Muscle of back (tissue), 11 donors: Measurements from ENCODE around the gene THRB. TPM values are rescaled to one million over a fixed set of nuclear protein-coding genes. Genes with fewer than 3 reads are reported as not detected.

ENCODE experiments used
- DNase-seq, 3 donors: peaks; one replicate each; pipeline versions ENCODE4 v3.0.0 to v3.0.0-alpha.2; 2013
- polyA plus RNA-seq, 10 donors: library from polyadenylated mRNA; unstranded; fragments of 120-200 nt; gene quantifications; one replicate each; pipeline ENCODE4 v1.2.1, GENCODE V29; 2013; ENCODE audit not compliant: insufficient read length in 10 of 10

Gene THRB
- polyA plus RNA-seq, 10 donors = 0.88 to 5.3 (median 1.3) TPM

GRCh38 chr3:24227635-24228034 lies 267.0 kb downstream of the THRB start:
- no peak for DNase-seq

DNA sequence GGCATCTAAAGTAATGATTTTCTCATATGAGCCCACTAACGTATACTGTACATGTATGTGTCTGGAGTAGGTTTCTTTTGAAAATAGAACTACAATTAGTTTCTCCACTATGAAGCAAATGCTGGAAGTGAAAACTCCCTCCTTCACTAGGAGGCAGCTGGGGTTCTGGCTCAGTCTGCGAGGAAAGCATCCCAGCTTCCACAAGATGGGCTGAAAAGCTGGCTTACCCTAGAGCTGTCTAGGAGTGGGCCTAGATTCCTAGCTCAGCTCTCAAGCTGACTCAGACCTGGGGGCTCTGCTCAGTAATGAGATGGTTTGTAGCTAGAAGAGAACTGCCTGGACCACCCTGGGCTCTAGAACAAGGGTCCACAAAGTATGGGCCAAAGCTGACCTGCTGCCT lies 268.3 kb downstream of the THRB start:
- DNase-seq = no peak

DNA sequence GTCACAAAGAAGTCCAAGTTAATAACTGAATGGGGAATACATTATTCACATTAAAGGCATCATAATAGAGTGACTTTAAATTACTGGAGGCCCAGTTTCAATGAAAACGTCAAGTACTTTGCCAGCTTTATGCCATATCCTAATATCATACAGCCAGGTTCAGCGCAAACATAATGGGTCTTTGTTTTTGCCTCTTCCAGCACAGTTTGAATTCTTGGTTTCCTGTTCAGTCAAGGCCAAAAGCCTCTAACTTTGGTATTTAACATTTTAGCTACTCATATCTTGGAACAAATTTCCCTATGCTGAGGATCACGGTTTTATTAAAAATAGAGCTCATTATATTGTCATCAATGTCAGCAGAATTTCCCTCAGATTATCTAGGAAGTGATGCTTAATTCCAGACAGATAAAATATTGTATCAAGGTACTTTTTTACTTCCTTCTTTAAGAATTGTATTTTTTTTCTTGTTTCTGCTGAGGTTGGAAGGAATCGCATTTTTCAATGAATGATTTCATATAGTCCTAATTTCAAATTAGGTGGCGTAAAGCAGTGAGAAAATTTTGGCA lies 269.2 kb downstream of the THRB start:
- DNase-seq = no peak

- DNase-seq = no peak
Measured at GRCh38 chr3:24224666-24225384, 269.8 kb downstream of the THRB start.

DNA sequence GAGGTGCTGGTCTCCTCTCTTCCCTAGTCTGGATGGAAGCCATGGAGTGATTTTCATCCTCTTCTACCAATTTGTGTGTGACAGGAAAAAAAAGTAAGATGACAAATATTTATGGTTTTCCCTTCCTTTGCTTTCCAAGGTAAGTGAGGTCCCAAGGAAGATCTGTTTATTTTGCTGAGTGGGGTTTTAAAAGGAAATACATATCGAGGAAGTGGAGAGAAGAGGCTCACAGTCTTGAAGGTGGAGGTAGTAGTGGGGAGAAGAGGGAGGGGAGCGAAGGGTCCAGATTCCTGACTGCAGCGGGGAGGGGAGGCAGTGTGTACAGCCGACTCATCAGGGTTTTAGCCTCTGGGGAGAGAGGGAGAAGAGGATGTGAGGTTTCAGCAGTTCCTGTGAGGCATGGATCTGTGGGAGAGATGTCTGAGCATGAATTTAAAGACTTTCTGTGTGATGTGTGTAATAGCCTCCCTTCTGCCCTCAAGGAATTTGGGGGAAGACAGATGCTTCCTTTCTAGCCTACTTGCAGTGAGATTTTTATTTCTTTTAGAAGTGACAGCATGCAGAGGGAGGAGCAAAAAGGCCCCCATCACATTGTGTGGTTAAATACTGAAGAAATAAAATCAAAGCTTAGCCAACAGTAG lies 272.4 kb downstream of the THRB start:
- no peak for DNase-seq

GRCh38 chr3:24220859-24221657 lies 273.6 kb downstream of the THRB start:
- DNase-seq = peak; percentile 16 to 88 (median 37)

- DNase-seq = no peak
Measured at GRCh38 chr3:24215502-24215901, 279.1 kb downstream of the THRB start.

DNA sequence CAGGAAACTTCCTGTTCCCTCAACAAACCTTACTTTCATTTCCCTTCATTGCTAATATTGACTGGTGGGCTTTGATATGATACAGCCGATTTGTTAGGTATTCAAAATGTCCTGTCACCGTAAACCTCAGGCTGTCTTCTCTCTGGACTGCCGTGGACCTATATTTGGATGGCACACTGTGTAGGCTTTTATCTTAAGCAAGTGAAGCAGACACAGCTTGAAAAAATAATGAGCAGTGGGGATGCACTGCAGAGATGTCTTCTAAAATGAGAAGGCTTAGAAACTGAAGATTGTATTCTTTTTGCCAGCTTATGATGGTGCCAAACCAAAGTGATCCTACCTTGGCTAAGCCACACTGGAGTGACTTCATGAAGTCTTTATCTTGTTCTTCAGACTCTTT lies 283.3 kb downstream of the THRB start:
- no peak for DNase-seq

GRCh38 chr3:24202071-24202470 lies 292.6 kb downstream of the THRB start:
- no peak for DNase-seq

GRCh38 chr3:24201301-24201700 lies 293.3 kb downstream of the THRB start:
- no peak for DNase-seq

- DNase-seq = no peak
Measured at GRCh38 chr3:24199775-24200247, 294.8 kb downstream of the THRB start.

GRCh38 chr3:24199300-24199699 lies 295.4 kb downstream of the THRB start:
- no peak for DNase-seq

DNA sequence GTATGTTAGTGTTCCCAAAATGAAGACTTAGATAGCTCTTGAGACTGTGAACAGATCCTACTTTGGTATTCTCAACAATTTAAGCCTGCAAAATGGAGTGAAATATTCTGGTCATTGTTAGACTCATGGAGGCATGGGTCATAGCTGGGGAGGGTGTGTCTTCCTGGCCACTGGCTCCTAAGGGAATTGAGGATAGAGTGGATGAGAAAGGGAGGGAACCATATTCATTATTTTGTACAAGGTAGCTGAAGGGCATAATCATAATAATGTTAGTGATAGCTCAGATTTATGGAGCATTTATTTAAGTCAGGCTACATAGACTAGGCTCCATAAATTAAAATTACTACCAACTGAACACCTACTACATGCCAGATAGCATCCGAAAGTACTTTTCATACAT lies 295.9 kb downstream of the THRB start:
- DNase-seq = no peak

GRCh38 chr3:24197809-24198208 lies 296.8 kb downstream of the THRB start:
- DNase-seq = no peak

GRCh38 chr3:24196526-24196925 lies 298.1 kb downstream of the THRB start:
- peak in 1 of 3 donors; percentile 50 for DNase-seq

GRCh38 chr3:24195504-24196230 lies 299.0 kb downstream of the THRB start:
- DNase-seq = no peak

GRCh38 chr3:24192469-24193056 lies 302.1 kb downstream of the THRB start:
- no peak for DNase-seq

- no peak for DNase-seq
Measured at GRCh38 chr3:24191801-24192403, 302.7 kb downstream of the THRB start.

GRCh38 chr3:24190256-24190655 lies 304.4 kb downstream of the THRB start:
- no peak for DNase-seq

DNA sequence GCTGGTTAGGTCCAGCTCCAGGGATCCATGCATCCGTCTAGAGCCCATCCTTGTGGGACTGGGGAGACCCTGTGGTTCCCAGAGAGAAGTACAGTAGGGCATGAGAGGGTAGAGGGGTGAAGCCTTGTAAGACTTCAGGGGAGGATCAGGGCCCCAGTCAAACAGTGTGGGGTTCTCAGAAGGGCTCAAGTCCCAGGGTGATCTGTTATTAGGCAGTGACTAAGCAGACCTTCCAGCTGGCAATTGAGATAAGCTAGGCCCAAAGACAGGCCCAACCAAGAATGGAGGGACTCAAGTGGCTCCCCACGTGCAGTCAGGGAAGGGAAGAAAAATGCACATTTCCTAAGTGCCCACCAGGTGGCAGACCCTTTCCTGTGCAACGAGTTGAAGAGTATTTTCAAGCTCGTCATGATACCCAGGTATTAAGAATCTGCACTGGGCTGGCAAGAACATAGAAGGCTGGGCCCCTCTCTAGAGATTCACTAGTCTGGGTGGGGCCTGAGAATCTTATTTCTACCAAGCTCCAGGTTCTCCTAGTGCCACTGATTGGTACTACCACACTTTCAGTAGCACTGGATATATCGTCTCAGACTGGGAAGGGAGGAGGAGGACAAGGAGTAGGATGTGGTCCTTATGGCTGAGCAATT lies 308.8 kb downstream of the THRB start:
- DNase-seq = peak; percentile 33 to 52 (median 42)
